ENCODE data around the gene MCF2L2. TPM values are rescaled to one million over a fixed set of nuclear protein-coding genes. Genes with fewer than 3 reads are reported as not detected.

The MCF2L2 gene
- total and polyA plus RNA-seq, 11 donors, result 0.12 to 1.4 (median 0.23) TPM; not detected in 1

DNA sequence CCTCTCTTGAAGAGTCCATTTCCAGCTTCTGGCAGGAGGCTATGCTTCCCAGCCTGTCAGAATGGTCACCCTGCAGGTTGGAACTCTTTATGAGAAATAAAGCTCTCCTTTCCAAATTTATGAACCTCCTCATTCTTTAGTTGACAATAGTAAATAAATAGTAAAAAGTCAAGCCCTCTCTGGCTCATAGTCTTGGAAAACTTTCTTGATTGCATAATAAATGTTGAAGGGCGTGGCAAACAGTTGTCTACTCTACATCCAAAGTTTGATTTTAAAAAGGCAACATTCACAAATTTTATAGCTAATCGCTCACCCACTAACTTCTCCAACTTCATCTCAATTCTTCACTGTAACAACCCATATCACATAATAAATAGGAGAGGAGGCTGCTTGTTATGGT, 58.8 kb downstream of the MCF2L2 start:
- DNase-seq, result no peak
- H3K27me3 ChIP-seq, result no peaks in the 10 kb centered on the region
- ATAC-seq, result no peak
- no peaks in the 10 kb centered on the region for H3K36me3 ChIP-seq
- no peak overlapping the region for H3K27ac ChIP-seq
- no peak overlapping the region for H3K4me3 ChIP-seq
- 87 to 96% (median 93%) methylated on average over 2 of the region's 2 CpGs for WGBS, 4 donors
- TF ChIP-seq POLR2A (IDR thresholded peaks at IDR 0.05) (no peak), CTCF (IDR thresholded peaks at IDR 0.05) (no peak)
- peaks cover 0 to 37% (median 0%) of the 10 kb centered on the region in 12 donors for H3K4me1 ChIP-seq
- intact Hi-C loops (cut with DNase I), result loop anchor here in 1 of 10 donors (10.0 kb wide), 1 partner anchor 115 kb away; the partner anchor contains the start of gene B3GNT5
- no peaks in the 10 kb centered on the region for H3K9me3 ChIP-seq

- no peaks in the 10 kb centered on the region for H3K36me3 ChIP-seq
- no peak overlapping the region for H3K4me3 ChIP-seq
- TF ChIP-seq POLR2A (IDR thresholded peaks at IDR 0.05) (no peak), CTCF (IDR thresholded peaks at IDR 0.05) (no peak)
- H3K27me3 ChIP-seq, result no peaks in the 10 kb centered on the region
- no peak for ATAC-seq
- H3K9me3 ChIP-seq, result no peaks in the 10 kb centered on the region
- intact Hi-C loops (cut with DNase I), result no loop called here
- H3K27ac ChIP-seq, result no peak overlapping the region
- 86 to 93% (median 88%) methylated on average over 4 of the region's 4 CpGs for WGBS, 4 donors
- peaks cover 0 to 37% (median 0%) of the 10 kb centered on the region in 12 donors for H3K4me1 ChIP-seq
- no peak for DNase-seq
Measured at GRCh38 chr3:183369117-183369516, 59.3 kb downstream of the MCF2L2 start.

DNA sequence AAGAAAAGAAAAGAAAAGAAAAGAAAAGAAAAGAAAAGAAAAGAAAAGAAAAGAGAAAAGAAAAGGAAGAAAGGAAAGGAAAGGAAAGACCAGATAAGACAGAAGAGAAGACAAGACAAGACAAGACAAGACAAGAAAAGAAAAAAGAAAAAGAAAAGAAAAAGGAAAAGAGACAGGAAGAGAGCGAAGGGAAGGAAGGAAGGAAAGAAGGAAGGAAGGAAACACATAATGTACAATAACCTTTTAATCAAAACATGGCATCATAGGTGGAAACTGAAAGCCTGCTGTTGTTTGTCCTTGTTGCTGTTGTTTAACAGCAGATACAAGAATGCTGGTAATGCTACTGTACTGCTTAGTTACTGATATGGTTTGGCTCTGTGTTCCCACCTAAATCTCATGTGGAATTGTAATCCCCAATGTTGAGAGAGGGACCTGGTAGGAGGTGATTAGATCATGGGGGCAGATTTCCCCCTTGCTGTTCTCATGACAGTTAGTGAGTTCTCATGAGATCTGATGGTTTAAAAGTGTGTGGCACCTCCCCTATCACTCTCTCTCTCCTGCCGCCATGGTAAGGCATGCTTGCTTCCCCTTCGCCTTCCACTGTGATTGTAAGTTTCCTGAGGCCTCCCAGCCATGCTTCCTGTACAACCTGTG, 67.3 kb downstream of the MCF2L2 start:
- WGBS, 4 donors, result 89 to 94% (median 92%) methylated on average over 3 of the region's 3 CpGs
- H3K4me1 ChIP-seq, result no peaks in the 10 kb centered on the region
- DNase-seq (no peak), ATAC-seq (no peak)
- intact Hi-C loops (cut with DNase I), result no loop called here
- H3K4me3 ChIP-seq, result no peak overlapping the region
- peaks cover 0 to 11% (median 0%) of the 10 kb centered on the region in 12 donors for H3K9me3 ChIP-seq
- no peak overlapping the region for H3K27ac ChIP-seq
- H3K36me3 ChIP-seq, result no peaks in the 10 kb centered on the region
- TF ChIP-seq POLR2A (IDR thresholded peaks at IDR 0.05) (no peak), CTCF (IDR thresholded peaks at IDR 0.05) (no peak)
- H3K27me3 ChIP-seq, result no peaks in the 10 kb centered on the region

DNA sequence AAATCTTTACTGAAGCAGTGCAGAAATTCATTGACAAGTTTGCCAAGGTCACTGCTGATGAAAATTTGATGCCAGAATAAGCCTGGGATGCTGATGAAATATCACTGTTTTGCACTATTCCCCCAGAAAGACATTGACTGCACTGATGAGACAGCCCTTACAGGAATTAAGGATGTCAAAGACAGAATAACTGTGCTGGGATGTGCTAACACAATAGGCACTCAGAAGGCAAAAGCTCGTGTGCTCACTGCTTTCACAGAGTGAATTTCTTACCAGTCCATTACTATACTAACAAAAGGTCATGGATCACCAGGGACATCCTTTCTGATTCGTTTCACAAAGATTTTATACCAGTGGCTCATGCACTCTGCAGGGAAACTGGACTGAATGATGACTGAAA, 69.4 kb downstream of the MCF2L2 start:
- H3K4me3 ChIP-seq, result no peak overlapping the region
- DNase-seq, result no peak
- TF ChIP-seq POLR2A (IDR thresholded peaks at IDR 0.05) (no peak), CTCF (IDR thresholded peaks at IDR 0.05) (no peak)
- no peaks in the 10 kb centered on the region for H3K27me3 ChIP-seq
- WGBS, 4 donors, result 55 to 64% (median 62%) methylated on average over 2 of the region's 2 CpGs
- intact Hi-C loops (cut with DNase I), result no loop called here
- H3K4me1 ChIP-seq, result no peaks in the 10 kb centered on the region
- no peak overlapping the region for H3K27ac ChIP-seq
- peaks cover 0 to 11% (median 0%) of the 10 kb centered on the region in 12 donors for H3K9me3 ChIP-seq
- ATAC-seq, result no peak
- H3K36me3 ChIP-seq, result no peaks in the 10 kb centered on the region
